DND-41 (cell line): ENCODE data around the gene ACACA.

Experiments
- ATAC-seq: fragments of 200-7000 bp; cut with Tn5 transposase; 3 replicates; pipeline ENCODE4 v1.9.1; 2021; ENCODE audit warnings: low read depth; ENCODE audit not compliant: insufficient read depth
- DNase-seq: peaks from one replicate; pipeline ENCODE4 v3.0.0-alpha.2; 2020
- H2AFZ ChIP-seq: 2 replicates; pipeline ENCODE4 v1.6.0; 2012; ENCODE audit warnings: low read depth, low read length
- H3K27ac ChIP-seq: 2 replicates; pipeline ENCODE4 v1.5.1; 2012; ENCODE audit warnings: low read length, inconsistent platforms
- H3K27me3 ChIP-seq: fragments of 200-600 bp; sonication (generic); 2 replicates; pipeline ENCODE4 v1.6.0; 2012; ENCODE audit warnings: low read length, mild to moderate bottlenecking, inconsistent platforms; ENCODE audit not compliant: insufficient read depth, poor library complexity
- H3K36me3 ChIP-seq: 2 replicates; pipeline ENCODE4 v1.5.1; 2012; ENCODE audit warnings: low read length, inconsistent platforms; ENCODE audit not compliant: insufficient read depth
- H3K4me1 ChIP-seq: 2 replicates; pipeline ENCODE4 v1.5.1; 2012; ENCODE audit warnings: mild to moderate bottlenecking, low read length; ENCODE audit not compliant: insufficient read depth
- H3K4me2 ChIP-seq: 2 replicates; pipeline ENCODE4 v1.6.0; 2012; ENCODE audit warnings: mild to moderate bottlenecking, moderate library complexity, low read length, inconsistent platforms; ENCODE audit not compliant: insufficient read depth
- H3K4me3 ChIP-seq, 2 experiments: fragments of 200-600 bp in 1 of 2; shearing (Covaris generic) in 1 of 2; 2 replicates each; pipeline ENCODE4 v1.5.1; 2012 to 2016; ENCODE audit warnings: inconsistent platforms in 2 of 2, low read length in 2 of 2, mild to moderate bottlenecking in 2 of 2, low read depth in 1 of 2, moderate library complexity in 1 of 2
- H3K79me2 ChIP-seq: 2 replicates; pipeline ENCODE4 v1.6.0; 2012; ENCODE audit warnings: low read length, inconsistent platforms; ENCODE audit not compliant: insufficient read depth
- H3K9ac ChIP-seq: 2 replicates; pipeline ENCODE4 v1.6.0; 2012; ENCODE audit warnings: low read depth, mild to moderate bottlenecking, inconsistent platforms, low read length, moderate library complexity
- H3K9me3 ChIP-seq: 2 replicates; pipeline ENCODE4 v1.5.1; 2012; ENCODE audit warnings: low read length, moderate library complexity, mild to moderate bottlenecking, inconsistent platforms; ENCODE audit not compliant: insufficient read depth, severe bottlenecking
- H4K20me1 ChIP-seq: 2 replicates; pipeline ENCODE4 v1.6.0; 2012; ENCODE audit warnings: low read length; ENCODE audit not compliant: insufficient read depth
- EZH2 ChIP-seq: IDR thresholded peaks from 3 replicates; pipeline ENCODE4 v1.6.1; 2012; ENCODE audit warnings: borderline replicate concordance, low read depth, mild to moderate bottlenecking, moderate library complexity, low read length, inconsistent platforms; ENCODE audit not compliant: severe bottlenecking
- TF ChIP-seq, protein P1 (sequence below): IDR thresholded peaks from 2 replicates; pipeline ENCODE4 v1.5.1; 2012; ENCODE audit warnings: borderline replicate concordance, low read length, moderate library complexity, mild to moderate bottlenecking; ENCODE audit not compliant: poor library complexity, severe bottlenecking; ENCODE audit errors: extremely low read depth

ACACA gene

DNA sequence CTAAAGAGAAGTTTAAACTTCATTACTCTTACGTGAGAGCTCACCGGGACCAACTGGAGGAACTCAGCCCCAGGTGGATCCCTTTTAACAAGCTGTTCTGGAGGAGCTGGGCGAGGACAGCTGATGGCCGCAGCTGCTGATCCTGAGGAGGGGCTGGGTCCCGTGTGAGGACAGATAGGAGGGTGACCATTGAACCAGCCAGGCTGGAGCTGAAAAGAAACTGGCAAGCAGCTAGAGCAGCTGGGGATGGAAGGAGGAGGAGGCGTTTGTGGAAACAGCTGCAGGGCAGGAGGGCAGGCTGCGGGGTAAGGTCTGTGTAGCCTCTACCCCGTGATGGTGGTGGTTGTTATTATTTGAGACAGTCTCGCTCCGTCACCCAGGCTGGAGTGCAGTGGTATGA, 338.4 kb downstream of the ACACA start:
- ATAC-seq (no peak), DNase-seq (no peak)
- no peak overlapping the region for H2AFZ ChIP-seq
- H3K27ac ChIP-seq = no peak overlapping the region
- no peaks in the 10 kb centered on the region for H3K9me3 ChIP-seq
- no peaks in the 10 kb centered on the region for H3K79me2 ChIP-seq
- no peaks in the 10 kb centered on the region for H3K36me3 ChIP-seq
- H4K20me1 ChIP-seq = no peaks in the 10 kb centered on the region
- H3K9ac ChIP-seq = no peak overlapping the region
- H3K27me3 ChIP-seq = no peaks in the 10 kb centered on the region
- H3K4me1 ChIP-seq = no peaks in the 10 kb centered on the region
- TF ChIP-seq EZH2 = no peak
- TF ChIP-seq, protein P1, sequence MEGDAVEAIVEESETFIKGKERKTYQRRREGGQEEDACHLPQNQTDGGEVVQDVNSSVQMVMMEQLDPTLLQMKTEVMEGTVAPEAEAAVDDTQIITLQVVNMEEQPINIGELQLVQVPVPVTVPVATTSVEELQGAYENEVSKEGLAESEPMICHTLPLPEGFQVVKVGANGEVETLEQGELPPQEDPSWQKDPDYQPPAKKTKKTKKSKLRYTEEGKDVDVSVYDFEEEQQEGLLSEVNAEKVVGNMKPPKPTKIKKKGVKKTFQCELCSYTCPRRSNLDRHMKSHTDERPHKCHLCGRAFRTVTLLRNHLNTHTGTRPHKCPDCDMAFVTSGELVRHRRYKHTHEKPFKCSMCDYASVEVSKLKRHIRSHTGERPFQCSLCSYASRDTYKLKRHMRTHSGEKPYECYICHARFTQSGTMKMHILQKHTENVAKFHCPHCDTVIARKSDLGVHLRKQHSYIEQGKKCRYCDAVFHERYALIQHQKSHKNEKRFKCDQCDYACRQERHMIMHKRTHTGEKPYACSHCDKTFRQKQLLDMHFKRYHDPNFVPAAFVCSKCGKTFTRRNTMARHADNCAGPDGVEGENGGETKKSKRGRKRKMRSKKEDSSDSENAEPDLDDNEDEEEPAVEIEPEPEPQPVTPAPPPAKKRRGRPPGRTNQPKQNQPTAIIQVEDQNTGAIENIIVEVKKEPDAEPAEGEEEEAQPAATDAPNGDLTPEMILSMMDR = no peak
- H3K4me2 ChIP-seq = no peak overlapping the region
- no peak overlapping the region for H3K4me3 ChIP-seq

DNA sequence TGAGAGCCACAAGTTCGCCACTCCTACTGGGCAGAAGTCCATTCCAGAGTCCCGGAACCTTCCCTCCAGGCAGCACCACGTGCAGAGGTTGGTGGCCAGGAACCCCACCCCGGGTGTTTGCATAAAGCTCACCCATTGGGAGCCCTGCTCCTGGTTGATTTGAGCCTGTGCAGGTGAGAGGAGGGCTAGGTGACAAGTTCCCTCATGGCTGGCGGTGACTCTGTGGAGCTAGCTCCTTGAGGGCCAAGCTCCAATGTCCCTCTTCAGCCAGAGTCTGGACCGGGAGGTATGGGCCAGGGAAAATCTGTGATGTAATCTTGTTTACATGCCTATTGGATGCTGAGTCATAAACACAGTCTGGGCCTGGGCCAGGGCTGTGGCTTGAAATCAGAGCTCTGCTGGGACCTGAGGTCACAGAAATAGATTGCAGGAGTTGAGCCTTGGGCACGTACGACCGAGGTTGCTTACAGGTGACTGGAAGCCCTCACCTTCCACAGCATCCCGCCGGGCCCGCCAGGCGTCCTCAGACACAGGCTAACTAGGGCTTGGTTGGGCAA, 339.0 kb downstream of the ACACA start:
- H3K27ac ChIP-seq = no peak overlapping the region
- no peaks in the 10 kb centered on the region for H3K9me3 ChIP-seq
- TF ChIP-seq, protein P1 = no peak
- TF ChIP-seq EZH2 = no peak
- H2AFZ ChIP-seq = no peak overlapping the region
- H4K20me1 ChIP-seq = no peaks in the 10 kb centered on the region
- no peaks in the 10 kb centered on the region for H3K79me2 ChIP-seq
- ATAC-seq (no peak), DNase-seq (no peak)
- H3K36me3 ChIP-seq = no peaks in the 10 kb centered on the region
- no peaks in the 10 kb centered on the region for H3K4me1 ChIP-seq
- H3K9ac ChIP-seq = no peak overlapping the region
- no peaks in the 10 kb centered on the region for H3K27me3 ChIP-seq
- no peak overlapping the region for H3K4me2 ChIP-seq
- H3K4me3 ChIP-seq = no peak overlapping the region

DNA sequence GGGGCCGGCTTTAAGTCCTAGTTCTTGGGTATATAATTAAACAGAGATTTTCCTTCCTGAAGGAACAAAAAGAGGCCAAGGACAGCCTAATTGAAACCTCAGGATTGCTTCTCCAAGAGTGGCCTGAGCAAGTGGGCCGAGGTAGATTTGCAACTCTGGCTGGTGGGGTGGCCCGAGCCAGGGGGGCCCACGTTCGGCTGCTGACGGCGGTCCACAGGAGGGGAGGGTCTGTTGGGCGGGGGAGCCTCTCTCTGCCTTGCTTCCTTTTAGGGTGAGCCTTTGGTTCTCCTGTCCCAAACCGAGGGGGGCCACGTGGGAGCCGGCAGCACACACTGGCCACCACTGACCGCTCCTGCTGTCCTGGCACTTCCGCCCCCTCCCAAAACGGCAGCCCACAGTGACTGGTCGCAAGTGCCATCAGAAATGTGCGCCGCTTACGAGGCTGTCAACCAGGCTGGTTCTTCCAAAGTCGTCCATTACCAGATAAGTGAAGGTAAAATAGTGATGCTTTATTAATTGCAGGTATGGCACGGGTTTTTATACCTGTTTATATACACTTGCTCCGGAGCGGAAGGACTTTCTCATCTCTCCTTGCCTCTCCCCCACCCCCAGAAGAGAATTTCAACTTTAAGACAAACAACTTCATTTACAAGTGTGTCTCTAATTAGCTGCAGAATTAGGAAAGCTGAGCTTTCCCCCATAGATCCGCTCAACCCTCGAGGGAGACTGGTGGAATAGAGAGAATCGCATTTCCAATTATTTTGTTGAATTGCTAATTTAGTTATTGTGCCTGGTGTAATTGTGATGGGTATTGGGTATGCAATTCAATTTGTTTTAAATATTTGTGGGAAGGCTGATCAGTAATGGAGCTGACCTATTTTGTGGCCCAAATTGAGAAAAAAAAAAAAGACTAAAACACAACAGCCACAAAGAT, 340.0 kb downstream of the ACACA start:
- Histone ChIP-seq H3K27ac (no peak overlapping the region), H2AFZ (no peak overlapping the region), H3K4me3 (no peak overlapping the region), H3K9ac (no peak overlapping the region), H3K4me1 (no peaks in the 10 kb centered on the region), H3K9me3 (no peaks in the 10 kb centered on the region), H3K79me2 (no peaks in the 10 kb centered on the region), H3K27me3 (no peaks in the 10 kb centered on the region), H3K36me3 (no peaks in the 10 kb centered on the region), H3K4me2 (no peak overlapping the region), H4K20me1 (no peaks in the 10 kb centered on the region)
- DNase-seq (no peak), ATAC-seq (no peak)
- TF ChIP-seq EZH2 = no peak
- TF ChIP-seq, protein P1 = no peak
